ENCODE results near the gene SENP6.

DNA sequence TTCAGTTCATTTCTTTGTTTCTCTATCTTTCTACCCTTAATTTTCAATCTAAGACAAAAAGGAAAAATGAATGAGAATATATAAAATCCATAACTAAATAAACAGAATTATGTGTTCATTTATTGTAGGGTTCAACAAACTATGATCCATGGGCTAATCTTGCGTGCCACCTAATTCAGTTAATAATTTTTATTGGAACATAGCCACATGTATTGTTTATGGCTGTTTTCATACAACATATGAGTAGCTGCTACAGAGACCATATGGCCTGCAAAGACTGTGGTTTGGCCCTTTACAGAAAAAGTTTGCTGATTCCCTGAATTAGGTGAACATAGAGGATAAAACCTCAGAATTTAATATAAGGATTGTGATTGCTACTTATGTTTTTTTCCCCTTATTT lies 21.8 kb downstream of the SENP6 start:
- TF ChIP-seq, protein P1, sequence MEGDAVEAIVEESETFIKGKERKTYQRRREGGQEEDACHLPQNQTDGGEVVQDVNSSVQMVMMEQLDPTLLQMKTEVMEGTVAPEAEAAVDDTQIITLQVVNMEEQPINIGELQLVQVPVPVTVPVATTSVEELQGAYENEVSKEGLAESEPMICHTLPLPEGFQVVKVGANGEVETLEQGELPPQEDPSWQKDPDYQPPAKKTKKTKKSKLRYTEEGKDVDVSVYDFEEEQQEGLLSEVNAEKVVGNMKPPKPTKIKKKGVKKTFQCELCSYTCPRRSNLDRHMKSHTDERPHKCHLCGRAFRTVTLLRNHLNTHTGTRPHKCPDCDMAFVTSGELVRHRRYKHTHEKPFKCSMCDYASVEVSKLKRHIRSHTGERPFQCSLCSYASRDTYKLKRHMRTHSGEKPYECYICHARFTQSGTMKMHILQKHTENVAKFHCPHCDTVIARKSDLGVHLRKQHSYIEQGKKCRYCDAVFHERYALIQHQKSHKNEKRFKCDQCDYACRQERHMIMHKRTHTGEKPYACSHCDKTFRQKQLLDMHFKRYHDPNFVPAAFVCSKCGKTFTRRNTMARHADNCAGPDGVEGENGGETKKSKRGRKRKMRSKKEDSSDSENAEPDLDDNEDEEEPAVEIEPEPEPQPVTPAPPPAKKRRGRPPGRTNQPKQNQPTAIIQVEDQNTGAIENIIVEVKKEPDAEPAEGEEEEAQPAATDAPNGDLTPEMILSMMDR (optimal IDR thresholded peaks at IDR 0.05 in 1 of 3, IDR thresholded peaks at IDR 0.05 in 1 of 3, conservative IDR thresholded peaks at IDR 0.05 in 1 of 3; ENCODE audit: extremely low read depth in 1 of 3, insufficient read depth in 2 of 3, low read length in 3 of 3) = no peak
- TF ChIP-seq EZH2 (IDR thresholded peaks at IDR 0.05; ENCODE audit: low read length) = no peak

Data from keratinocyte (primary cell).